ENCODE measurements around the gene MYL12A. TPM values are rescaled to one million over a fixed set of nuclear protein-coding genes. Genes with fewer than 3 reads are reported as not detected.

The MYL12A gene
- total and polyA plus RNA-seq, 2 of the 8 experiments (the other 6 are each of a cell fraction or from before 2014, with no cell fraction given): 188 to 247 TPM

DNA sequence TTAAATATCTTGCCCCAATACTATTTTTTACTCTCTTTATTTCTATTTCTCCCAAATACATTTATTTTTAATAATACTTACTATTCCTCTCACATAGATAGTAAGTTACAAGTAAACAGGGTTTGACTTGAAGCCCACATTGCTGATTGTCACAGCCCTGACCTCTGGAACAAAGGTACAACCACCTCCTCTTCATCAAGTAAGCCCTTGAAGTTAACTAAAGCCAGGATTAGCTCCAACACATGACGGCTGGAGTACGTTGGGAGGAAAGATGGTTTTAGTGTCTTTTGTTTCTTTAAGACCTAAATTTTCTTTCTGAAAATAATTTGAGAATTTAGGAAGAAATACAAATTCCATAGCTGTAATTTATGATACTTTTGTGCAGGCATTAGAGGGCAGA, 28.8 kb upstream of the MYL12A start:
- Histone ChIP-seq H2AK5ac (ENCODE audit: low read depth, low read length) (no peak overlapping the region), H3K9ac (replicated peaks in 1 of 4; ENCODE audit: extremely low read depth in 1 of 4, low read depth in 3 of 4, low read length in 3 of 4) (no peak overlapping the region), H3K79me1 (ENCODE audit: low read depth, low read length) (no peaks in the 10 kb centered on the region), H3K56ac (replicated peaks; ENCODE audit: insufficient read length, low read depth, low read length) (no peak overlapping the region), H3K27me3 (replicated peaks in 1 of 4; ENCODE audit: control insufficient read depth in 3 of 4, extremely low read depth in 1 of 4, insufficient read depth in 3 of 4, low read length in 3 of 4) (no peaks in the 10 kb centered on the region), H3K14ac (ENCODE audit: insufficient read length) (no peak overlapping the region), H2BK120ac (replicated peaks; ENCODE audit: low read depth, low read length) (no peak overlapping the region), H3K9me3 (ENCODE audit: insufficient read depth in 2 of 2, low read depth in 1 of 2, low read length in 1 of 2) (no peaks in the 10 kb centered on the region; a peak in 1 of 4 replicates), H3K4me3 (ENCODE audit: extremely low read depth in 1 of 4, insufficient read depth in 2 of 4, low read depth in 3 of 4, low read length in 4 of 4) (no peak overlapping the region), H3K27ac (ENCODE audit: low read depth, low read length) (no peak overlapping the region), H3K4ac (replicated peaks; ENCODE audit: insufficient read length, low read depth, low read length) (no peak overlapping the region), H2BK15ac (ENCODE audit: low read length) (no peak overlapping the region), H3K23ac (ENCODE audit: insufficient read length) (no peak overlapping the region), H3K23me2 (ENCODE audit: low read depth, low read length) (no peaks in the 10 kb centered on the region), H3K36me3 (ENCODE audit: control insufficient read depth in 2 of 4, insufficient read depth in 4 of 4, low read length in 3 of 4) (no peaks in the 10 kb centered on the region), H4K20me1 (replicated peaks in 1 of 2; ENCODE audit: control insufficient read depth in 1 of 2, insufficient read depth in 2 of 2, low read length in 2 of 2) (no peaks in the 10 kb centered on the region), H3K4me2 (ENCODE audit: insufficient read depth in 1 of 2, low read depth in 2 of 2, low read length in 2 of 2) (no peak overlapping the region), H3K79me2 (ENCODE audit: control insufficient read depth in 1 of 2, insufficient read depth in 2 of 2, low read length in 2 of 2) (no peaks in the 10 kb centered on the region), H4K91ac (replicated peaks; ENCODE audit: insufficient read length, low read length) (no peak overlapping the region), H2BK5ac (ENCODE audit: low read depth, low read length) (no peak overlapping the region), H3K18ac (ENCODE audit: extremely low read depth, low read length) (no peak overlapping the region), H4K5ac (ENCODE audit: insufficient read length, low read depth, low read length) (no peak overlapping the region), H2BK12ac (ENCODE audit: low read depth, low read length) (no peak overlapping the region), H3K4me1 (replicated peaks in 1 of 4; ENCODE audit: control insufficient read depth in 3 of 4, insufficient read depth in 4 of 4, low read length in 3 of 4) (peaks cover 0 to 4% (median under 1%) of the 10 kb centered on the region in 4 experiments; a peak in 1 of 7 replicates), H4K8ac (ENCODE audit: extremely low read depth, insufficient read depth, low read length) (no peak overlapping the region), H2AFZ (ENCODE audit: low read length) (no peak overlapping the region), H2BK20ac (ENCODE audit: low read length) (no peak overlapping the region)
- CTCF ChIA-PET (ENCODE audit: partially characterized antibody): interaction anchor here (0.8 to 1.6 kb wide), 4 partner anchors 16 to 271 kb away, joined by 3 to 7 read pairs (median 4); no protein-coding TSS in a partner anchor
- WGBS, 2 experiments (ENCODE audit: extremely low coverage in 1 of 2, insufficient coverage in 1 of 2, insufficient read length in 1 of 2, insufficient replicate concordance in 2 of 2, low coverage in 1 of 2, low lambda C conversion rate in 2 of 2, missing lambda C conversion rate in 1 of 2): 91% methylated on average over 2 of the region's 2 CpGs; no CpG with 5 or more reads in 1 of the 2 experiments
- FAIRE-seq (no peak), DNase-seq (ENCODE audit: low read depth in 1 of 2, low spot score in 2 of 2) (no peak)
- TF ChIP-seq, protein P1, sequence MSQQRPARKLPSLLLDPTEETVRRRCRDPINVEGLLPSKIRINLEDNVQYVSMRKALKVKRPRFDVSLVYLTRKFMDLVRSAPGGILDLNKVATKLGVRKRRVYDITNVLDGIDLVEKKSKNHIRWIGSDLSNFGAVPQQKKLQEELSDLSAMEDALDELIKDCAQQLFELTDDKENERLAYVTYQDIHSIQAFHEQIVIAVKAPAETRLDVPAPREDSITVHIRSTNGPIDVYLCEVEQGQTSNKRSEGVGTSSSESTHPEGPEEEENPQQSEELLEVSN (IDR thresholded peaks at IDR 0.05): no peak
- TF ChIP-seq BRCA1 (IDR thresholded peaks at IDR 0.05; ENCODE audit: low read depth, low read length): no peak
- no peak for TF ChIP-seq PHF8 (conservative IDR thresholded peaks at IDR 0.05; ENCODE audit: low read depth, low read length)
- TF ChIP-seq EGR1 (IDR thresholded peaks at IDR 0.05; ENCODE audit: borderline replicate concordance, low read depth, low read length): no peak
- TF ChIP-seq GTF2F1 (IDR thresholded peaks at IDR 0.05; ENCODE audit: borderline replicate concordance, low read depth, low read length): no peak
- no peak for TF ChIP-seq BACH1 (IDR thresholded peaks at IDR 0.05; ENCODE audit: low read length)
- no peak for TF ChIP-seq SP2 (IDR thresholded peaks at IDR 0.05; ENCODE audit: low read length)
- TF ChIP-seq SP4 (IDR thresholded peaks at IDR 0.05; ENCODE audit: low read length): no peak
- TF ChIP-seq KDM4A (IDR thresholded peaks at IDR 0.05; ENCODE audit: low read depth, low read length, severe bottlenecking): no peak
- TF ChIP-seq KDM1A (IDR thresholded peaks at IDR 0.05; ENCODE audit: borderline replicate concordance, low read length): no peak
- POLR2A ChIA-PET (ENCODE audit: partially characterized antibody): interaction anchor here (1.2 kb wide), 1 partner anchor 11 kb away, joined by 3 read pairs; no protein-coding TSS in a partner anchor
